Occipital lobe (tissue), 2 donors: ENCODE measurements around the gene TNNT1. TPM values are rescaled to one million over a fixed set of nuclear protein-coding genes. Genes with fewer than 3 reads are reported as not detected.
"Not testable (repeated sequence)": the region's sequence is repeated elsewhere in the genome, so short reads cannot be mapped to it uniquely, and the experiment has no call there.

ENCODE experiments used
- DNase-seq: peaks from one replicate; lab custom pipeline; 2025; lab: John Stamatoyannopoulos, UW
- total RNA-seq: library from RNA; depleted of rRNA; stranded (reverse); fragments of >200 nt; gene quantifications from one replicate; pipeline ENCODE4 v1.2.3, GENCODE V29; 2014

Gene TNNT1
- total RNA-seq, 1 donor from 2014 or later: not detected

DNA sequence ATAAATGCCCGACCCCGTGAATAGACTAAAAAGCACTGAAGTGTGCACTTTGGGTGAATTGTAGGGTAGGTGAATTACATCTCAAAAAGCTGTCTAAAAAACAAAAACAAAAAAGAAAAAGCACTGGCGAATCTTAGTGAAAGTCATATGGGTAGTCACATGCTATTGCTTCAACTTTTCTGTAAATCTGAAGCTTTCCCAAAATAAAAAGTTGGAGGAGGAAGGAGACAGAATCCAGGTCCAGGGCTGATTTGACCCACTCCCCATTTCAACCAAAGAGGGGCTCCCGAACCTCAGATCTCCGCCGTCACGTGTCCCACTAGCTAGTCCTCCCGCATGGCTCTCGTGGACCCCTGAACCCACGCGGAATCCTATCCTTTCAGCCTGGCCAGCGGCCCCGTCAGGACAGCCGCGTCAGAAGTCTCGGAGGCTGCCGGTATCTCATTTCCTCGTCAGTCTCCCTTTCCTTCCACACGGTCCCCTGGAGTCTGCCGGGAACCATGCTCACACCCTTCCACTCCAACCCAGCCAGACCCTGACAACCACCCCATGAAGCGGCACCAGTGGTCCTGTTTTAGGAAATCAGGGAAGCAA lies 37.7 kb downstream of the TNNT1 start:
- DNase-seq: no peak

DNA sequence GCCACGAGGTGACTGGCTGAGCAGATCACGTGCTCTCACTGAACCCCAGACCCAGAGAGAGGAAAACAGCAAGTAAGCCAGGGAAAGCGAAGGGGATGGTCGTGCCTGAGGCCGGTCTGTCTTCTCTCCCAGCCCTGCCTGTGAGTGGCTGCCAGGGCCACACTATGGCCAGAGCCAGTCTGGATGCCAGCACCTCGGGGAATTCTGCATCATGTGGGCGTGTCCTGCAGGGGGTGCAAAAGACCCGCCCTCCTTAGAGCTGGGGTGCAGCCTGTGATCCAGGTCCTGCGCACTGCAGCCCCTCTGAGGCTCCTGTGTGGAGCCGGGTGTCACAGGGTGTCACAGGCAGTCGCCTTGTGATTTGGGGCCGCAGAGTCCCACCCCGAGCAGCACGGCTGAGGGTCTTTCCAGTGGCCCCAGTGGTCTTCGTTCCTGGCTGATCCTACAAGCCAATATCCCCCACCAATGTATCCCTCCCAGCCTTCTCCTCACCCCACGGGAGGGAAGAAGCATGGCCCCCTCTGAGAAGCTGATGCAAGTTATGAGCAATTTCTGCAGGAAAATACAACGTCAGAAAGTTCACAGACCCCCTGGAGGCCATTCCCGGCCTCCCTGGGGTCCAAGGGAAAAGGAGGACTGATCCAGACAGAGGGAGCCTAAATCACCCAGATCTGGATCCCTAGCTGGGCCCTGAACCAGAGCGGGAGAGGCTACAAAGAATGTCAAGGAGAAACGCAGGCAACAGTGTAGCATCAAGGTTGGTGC lies 39.3 kb downstream of the TNNT1 start:
- DNase-seq: no peak

DNA sequence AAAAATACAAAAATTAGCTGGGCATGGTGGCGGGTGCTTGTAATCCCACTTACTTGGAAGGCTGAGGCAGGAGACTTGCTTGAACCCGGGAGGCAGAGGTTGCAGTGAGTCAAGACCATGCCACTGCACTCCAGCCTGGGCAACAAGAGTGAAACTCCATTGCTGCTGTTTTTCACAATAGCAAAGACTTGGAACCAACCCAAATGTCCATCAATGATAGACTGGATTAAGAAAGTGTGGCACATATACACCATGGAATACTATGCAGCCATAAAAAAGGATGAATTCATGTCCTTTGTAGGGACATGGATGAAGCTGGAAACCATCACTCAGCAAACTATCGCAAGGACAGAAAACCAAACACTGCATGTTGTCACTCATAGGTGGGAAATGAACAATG lies 41.8 kb downstream of the TNNT1 start:
- DNase-seq: not testable (repeated sequence)

DNA sequence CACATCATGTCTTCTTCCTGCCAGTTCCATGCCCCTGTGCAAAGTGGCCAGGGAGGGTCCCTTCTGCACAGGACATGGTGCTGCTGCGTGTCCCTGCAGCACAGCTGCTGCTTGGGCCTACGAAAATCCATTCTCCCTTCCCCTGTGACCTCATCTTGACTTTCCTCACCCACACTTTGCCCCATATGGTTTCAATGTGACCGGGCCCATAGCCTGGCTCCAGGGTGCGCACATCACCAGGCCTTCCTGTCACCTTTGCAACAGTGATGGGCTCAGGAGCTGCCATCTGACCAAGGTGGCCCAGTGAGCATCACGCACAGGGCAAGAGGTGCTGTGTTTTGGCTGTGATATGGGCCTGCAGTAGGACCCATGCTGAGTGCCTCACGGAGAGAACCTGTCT lies 42.4 kb downstream of the TNNT1 start:
- no peak for DNase-seq

DNA sequence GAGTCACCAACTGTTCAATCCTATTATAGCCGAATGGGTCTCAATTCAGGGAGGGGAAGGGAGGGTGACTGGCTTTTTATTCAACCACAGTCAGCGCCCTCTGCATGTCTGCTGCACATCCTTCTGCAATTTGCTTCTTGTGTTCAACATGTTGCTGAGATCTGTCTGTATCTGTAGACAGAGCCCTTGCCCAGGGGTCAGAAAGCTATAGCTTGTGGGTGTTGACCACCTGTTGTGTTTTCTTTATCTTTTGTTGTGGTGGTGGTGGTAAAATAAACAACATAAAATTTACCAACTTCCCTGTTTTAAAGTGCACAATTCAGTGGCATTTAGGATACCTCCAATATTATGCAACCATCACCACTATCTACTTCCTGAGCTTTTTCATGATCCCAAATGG lies 43.8 kb downstream of the TNNT1 start:
- DNase-seq: no peak

DNA sequence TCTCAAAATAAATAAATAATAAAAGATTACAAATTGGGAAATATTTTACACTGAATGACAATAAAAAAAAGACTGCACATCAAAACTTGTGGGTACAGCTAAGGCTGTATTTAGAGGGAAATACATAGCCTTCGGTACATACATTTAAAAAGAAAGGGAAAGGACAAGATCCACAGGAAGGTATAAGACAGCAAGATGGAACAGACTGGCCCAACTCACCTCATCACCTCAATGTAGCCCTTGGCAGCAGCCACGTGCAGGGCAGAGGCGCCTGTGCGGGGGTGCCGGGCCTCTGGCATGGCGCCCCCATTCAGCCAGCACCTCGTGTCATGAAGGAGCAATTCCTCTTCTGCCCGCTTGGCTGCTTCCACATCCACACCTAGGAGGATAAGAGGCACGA lies 45.8 kb downstream of the TNNT1 start:
- DNase-seq: no peak

DNA sequence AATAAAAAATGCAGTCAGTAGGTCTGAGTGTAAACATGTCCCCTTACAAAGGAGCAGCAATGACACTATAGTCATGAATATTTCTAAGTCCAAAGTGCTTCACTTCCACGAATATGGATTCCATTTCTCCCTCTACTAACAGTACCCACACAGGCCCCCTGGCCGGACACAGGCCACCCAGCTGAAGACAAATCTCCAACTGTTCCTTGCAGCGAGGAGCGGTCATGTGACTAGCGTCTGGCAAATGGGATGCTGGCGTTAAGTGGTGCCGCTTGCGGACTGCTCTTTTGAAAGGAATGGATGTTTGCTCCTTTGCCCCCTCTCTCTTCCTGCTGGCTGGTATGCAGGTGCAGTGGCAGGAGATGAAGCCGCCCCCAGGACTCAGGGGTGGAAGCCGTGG lies 47.7 kb downstream of the TNNT1 start:
- DNase-seq: no peak

DNA sequence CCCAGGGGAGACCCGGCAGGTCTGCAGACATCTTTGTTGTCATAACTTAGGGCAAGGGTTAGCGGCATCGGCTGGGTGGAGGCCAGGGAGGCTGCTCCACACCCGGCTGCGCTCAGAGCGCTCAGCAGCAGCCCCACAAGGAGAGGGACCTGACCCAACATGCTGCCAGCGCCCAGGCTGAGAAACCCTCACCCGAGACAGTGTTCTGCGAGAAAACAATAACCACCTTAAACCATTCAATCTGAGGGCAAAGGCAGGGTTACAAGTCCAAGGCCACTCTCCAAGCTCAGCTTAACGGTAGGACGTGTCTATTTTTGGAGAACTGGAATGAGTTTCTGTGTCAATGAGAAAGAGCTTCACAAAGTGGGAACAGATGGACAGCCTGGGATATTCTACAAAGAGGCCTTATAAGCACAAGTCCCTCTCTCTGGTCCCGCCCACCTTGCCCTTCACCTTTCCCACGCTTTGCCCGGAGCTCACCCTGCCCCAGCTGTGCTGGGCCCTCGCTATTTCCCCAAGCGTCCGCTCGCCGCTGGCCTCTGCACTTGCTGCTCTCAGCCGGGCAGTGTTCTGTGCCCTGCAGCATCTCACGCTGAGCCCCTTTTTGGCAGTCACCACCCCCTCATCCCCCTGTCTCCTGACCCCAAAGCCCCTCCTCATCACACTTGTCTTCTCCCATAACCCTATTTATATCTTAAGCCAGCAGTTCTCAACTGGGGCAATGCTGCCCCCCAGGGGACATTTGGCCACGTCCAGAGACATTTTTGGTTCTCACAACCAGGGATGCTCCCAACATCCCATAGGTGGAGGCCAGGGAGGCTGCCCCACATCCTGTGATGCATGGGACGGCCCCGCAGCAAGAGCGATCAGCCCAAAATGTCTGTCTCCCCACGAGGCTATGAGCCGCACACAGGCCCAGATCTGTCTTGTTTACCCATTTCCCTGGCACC lies 49.2 kb downstream of the TNNT1 start:
- no peak for DNase-seq

DNA sequence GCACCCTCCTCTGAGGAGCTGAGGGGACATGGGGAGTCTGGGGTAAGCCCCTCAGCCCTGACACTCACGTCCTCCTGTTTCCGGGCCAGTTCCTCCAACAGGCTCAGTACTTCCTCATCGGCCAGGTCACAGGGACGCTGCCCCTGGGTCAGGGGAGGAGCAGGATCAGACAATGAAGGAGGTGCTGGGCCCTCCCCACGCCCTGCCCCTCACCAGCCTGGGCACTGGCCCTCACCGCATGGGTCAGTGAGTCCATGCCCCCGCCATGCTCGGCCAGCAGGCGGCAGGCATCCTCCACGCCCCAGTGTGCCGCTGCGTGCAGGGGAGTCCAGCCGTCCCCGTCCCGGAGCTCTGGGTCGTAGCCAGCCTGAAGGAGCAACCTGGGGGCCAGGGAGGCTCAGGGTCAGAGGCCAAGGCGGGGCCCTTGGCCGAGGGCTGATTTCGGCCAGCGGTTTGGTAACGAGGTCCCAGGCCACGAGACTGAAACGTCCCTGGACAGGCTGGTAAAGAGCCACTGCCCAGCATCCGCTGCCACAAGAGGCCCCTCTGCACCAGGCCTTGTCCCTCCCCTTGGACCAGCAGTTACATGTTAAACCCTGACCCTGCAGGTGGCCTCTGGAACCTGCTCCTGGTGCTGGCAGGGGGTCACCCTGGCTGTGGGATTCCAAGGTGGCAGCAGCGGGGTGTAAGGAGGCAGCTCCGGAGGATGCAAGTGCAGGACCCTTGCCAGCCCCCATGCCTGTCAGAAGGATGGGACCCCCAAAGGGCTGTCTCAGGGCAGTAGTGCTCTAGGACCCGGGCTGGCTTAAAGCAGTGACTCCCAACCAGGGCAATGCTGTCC lies 50.1 kb downstream of the TNNT1 start:
- no peak for DNase-seq

DNA sequence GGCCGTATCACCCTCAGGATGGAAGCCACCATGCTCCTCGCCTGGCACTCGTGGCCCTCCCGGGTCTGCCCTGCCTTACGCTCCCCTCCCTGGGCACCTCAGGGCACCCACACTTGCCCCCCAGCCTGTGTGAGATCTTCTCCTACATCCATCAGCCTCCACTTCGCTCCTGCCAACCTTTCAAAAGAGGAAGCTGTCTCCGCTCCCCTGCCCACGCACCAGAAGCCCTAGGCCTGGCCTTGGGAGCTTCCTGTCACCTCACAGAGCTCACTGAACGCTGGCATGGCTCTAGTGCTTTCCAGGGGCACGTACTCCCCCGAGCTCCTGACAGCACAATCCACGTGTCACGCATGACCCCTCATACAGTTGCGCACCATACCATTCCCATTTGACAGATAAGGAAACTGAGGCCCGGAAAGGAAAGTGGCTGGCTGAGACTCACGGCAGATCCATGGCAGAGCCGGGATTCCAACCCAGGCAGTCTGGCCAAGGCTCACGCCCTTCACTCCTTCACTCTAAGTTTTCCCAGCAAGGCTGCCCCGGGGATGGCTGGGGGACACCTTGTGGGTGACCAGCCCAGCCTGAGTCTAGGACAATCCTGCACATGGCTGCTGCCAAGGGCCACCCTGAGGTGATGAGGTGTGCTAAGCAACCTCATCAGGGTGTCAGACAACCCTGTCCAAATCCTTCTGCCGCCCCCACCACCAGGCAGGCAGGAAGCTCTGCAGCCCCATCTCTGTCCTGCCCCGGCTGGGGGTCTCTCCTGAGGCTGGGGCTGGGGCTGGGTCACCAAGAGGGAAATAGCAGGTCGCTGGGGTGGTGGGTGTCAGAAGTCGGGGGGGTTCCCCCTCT lies 50.9 kb downstream of the TNNT1 start:
- DNase-seq: no peak

DNA sequence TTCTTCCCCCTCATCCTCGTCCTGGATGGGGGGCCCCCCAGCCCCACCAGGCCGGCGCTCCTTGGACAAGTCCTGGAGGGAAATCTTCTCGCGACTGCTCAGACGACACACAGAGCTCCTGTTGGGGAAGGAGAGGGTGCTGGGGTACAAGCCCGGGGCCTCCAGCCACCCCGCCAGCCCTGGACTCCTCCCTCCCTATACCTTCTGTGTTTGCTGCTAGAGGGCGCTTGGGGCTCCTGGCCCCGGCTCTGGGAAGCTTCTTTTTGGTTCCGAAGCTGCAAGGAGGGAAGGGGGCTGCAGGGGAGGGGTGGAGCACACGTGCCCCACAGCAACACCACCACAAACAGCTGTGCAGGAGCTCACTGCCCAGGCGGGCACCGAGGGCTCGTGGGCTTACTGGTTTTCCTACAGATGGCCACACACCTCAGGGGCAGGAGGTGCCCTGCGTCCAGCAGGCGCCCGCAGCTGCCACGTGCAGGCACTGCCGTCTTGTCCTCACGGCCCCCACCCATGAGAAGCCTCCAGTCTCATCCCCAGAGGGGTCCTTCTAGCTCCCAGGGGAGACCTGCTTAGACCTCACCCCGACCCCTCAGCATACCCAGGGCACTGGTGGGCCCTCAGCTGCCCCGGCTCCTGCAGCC lies 52.8 kb downstream of the TNNT1 start:
- DNase-seq: no peak

DNA sequence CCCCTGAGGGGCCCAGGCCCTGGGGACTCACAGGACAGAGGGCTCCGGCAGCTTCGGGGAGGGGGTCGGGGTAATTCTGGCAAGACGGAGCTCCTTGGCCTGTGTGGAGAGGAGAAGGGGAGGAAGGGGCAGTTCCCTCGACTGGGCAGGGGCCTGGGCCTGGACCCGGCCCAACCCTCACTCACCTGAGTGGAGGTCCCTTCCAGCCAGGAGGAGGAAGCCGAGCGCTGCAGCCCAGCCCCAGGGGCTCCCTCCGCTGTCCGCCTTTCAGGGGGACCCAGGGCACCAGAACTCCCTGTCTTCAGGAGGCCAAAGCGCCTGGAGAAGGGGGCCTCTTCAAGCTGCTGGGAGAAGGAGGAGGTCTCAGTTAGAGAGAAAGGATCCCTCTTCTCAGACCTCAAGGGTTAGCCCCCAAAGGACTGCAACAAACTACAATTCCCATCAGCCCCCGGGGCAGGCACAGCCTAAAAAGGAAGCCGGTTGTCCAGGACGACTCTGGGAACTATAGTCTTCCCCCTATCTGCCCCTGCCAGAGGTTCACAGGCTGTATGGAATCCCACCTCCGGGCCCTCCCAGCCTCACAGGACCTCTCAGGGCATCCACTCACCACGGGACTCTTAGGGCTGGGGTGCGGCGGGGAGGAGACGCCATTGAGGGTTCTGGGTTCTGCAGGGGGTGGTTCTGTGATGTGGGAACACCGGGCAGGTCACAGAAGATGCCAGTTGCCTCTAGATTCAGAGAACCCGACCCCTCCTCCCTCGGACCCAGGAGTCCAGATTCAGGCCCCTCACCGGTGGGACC lies 53.5 kb downstream of the TNNT1 start:
- no peak for DNase-seq

DNA sequence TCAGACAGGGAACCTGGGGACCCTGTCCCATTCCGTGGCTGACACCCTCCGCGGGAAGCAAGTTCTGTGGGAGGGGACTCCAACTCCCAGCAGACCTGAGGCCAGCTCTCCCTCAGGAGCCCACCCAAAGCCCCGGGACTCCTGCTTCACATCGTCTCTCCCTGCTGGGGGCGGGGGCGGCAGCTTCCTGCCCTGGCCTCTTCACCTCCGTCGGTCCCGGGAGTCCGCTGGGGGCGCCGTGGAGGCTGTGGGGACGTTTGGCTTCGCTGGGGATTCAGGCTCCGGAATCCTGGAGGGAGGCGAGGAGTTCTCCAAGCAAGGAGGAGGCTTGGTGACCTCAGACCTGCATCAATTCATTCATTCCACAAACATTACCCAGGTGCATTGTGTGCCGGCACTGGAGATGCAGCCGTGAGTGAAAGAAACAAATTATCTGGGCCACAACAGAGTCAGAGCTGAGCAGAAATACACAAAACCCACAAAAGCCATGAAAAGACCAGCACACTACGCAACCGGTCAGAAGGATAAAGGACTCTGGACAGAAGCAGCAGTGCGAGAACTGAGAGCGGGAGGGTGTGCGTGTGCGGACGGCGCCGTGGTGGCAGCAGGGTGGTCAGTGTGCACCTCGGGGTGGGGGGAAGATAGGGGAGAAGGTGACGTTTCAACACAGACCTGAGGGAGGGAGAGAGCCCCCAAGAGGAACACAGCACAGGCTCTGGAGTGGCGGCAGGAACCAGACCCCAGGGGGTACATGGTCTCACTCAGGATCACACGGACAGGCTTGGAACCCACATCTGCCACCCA lies 54.3 kb downstream of the TNNT1 start:
- DNase-seq: no peak

DNA sequence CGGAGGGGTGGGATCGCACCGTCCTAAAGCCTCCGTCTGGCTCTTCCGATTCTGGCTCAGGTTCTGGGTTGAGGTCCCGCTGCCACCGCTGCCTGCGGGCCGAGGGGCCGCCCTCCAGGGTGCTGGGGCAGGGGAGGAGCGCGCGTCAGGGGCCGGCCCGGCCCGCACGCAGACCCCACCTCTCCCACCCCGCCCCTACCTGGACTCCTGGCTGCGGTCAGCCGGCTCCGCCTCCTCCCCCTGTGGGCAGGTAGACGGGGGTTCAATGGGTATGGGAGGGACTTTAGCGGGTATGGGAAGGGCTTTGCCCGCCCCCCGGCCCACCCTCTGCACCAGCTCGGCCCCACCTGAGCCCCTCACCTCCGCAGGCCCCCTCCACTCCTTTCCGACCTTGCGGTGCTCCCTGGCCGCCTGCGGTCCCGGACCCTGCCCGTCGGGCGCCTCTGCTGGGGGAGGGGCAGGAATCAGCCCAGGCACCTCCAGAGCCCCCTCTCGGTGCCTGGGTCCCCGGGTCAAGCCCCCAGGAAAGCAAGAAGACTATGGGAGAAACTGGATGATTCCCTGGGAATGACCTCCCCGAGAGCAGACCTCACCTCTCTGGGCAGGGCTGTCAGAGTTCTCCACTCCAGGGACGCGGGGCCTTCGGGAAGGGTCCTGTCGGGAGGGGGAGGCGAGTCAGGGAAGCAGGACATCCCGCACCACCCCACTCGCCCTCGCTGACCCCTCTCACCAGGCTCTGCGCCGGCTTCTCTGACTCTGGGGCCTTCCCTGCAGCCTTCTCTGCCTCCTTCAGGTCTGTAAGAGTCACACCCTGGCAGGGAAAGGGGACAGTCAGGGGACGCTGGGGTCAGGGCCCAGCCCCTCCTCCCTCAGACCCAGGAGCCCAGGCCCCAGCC lies 56.3 kb downstream of the TNNT1 start:
- DNase-seq: no peak

DNA sequence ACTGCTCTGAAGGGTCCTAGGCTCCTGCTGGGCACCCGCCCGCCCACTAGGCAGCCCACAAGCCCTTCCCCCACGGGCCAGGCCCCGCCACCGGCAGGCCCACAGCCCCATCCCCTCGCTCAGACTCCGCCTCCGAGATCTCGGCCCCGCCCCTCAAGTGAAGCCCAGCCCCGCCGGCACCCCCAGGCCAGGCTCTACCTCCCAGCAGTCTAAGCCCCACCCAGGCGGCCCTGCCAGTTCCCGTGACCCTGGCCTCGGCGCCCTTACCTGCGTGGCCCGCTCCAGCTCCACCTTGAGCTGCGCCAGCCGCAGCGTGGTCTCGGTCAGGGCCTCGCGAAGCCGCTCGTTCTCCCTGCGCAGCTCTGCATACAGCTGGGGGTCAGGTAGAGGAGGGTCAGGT lies 57.1 kb downstream of the TNNT1 start:
- DNase-seq: no peak

DNA sequence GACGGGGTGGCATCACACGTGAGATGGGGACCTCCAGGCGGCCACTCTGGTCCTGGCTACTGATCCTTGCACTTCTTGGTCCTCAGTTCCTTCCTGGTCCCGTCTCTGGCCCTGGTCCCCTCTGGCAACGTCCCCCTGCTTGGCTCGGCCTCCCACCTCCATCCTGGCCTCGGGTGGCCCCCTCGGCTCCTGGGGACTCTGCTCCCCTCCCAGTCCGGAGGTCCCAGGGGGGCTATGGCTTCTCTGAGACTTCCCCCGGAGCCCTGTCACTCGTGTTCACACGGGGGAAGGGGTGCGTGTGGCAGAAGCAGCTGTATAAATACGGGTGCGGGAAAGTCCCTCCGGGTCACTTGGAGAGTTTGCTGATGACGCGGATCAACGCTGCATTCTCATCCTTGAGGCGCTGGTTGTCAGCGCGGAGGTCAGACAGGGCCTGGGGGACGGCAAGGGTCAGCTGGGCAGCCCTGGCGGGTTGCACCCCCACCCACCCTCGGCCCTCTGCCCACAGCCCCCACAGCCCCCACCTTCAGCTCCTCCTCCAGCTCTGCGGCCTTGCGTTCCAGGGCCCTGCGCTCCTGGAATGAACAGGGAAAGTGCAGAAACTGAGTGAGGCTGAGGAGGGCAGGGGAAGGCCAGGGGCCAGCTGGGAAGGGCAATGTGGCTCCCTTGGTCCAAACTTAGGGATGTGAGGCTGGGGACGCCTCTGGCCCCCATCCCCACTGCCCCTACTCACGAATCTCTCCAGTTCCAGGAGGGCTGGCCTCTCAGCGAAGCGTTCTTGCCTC lies 57.7 kb downstream of the TNNT1 start:
- no peak for DNase-seq
